Measurements from ENCODE around the gene PRKAG2. TPM values are rescaled to one million over a fixed set of nuclear protein-coding genes. Genes with fewer than 3 reads are reported as not detected.
A peak's percentile ranks its signal among the peaks of the same experiment; 100 is the strongest.

Gene PRKAG2
- total and polyA plus RNA-seq, 8 donors = 19.9 to 302 (median 60.9) TPM

DNA sequence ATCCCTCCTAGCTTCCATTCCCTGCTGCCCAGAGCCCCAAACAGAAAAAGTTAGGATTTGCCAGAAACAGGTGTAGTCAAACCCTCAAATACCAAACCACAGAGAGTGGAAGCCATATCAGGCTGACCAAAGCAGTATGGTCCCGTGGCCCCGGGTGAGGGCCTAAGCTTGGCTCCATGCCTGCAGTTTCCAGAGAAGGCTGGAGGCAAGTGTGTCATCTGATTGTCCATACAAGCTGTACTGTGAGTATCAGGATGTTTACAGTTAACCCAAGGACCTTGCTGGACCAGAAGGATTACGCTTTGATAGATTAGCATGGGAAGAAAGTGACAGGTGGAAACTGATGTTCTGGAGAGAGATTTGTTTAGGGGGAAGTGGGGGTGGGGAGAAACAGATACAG, 96.3 kb downstream of the PRKAG2 start:
- intact Hi-C loops (cut with DNase I; ENCODE audit: low total_unique reads) = loop anchor here (10.0 kb wide), 1 partner anchor 154 kb away; no protein-coding TSS in a partner anchor
- TF ChIP-seq EP300 (IDR thresholded peaks at IDR 0.05) (no peak), POLR2A (IDR thresholded peaks at IDR 0.05) (no peak), POLR2AphosphoS5 (IDR thresholded peaks at IDR 0.05) (no peak)
- TF ChIP-seq, protein P1, sequence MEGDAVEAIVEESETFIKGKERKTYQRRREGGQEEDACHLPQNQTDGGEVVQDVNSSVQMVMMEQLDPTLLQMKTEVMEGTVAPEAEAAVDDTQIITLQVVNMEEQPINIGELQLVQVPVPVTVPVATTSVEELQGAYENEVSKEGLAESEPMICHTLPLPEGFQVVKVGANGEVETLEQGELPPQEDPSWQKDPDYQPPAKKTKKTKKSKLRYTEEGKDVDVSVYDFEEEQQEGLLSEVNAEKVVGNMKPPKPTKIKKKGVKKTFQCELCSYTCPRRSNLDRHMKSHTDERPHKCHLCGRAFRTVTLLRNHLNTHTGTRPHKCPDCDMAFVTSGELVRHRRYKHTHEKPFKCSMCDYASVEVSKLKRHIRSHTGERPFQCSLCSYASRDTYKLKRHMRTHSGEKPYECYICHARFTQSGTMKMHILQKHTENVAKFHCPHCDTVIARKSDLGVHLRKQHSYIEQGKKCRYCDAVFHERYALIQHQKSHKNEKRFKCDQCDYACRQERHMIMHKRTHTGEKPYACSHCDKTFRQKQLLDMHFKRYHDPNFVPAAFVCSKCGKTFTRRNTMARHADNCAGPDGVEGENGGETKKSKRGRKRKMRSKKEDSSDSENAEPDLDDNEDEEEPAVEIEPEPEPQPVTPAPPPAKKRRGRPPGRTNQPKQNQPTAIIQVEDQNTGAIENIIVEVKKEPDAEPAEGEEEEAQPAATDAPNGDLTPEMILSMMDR (IDR thresholded peaks at IDR 0.05) = no peak
- peak in 1 of 2 donors; percentile 43 for DNase-seq
- Histone ChIP-seq H3K36me3 (peaks cover 8 to 50% (median 37%) of the 10 kb centered on the region in 4 donors), H3K4me3 (no peak overlapping the region), H3K27ac (no peak overlapping the region), H3K9me3 (no peaks in the 10 kb centered on the region), H3K27me3 (no peaks in the 10 kb centered on the region), H3K4me1 (peaks cover 7 to 24% (median 14%) of the 10 kb centered on the region in 4 donors)
- 47 to 64% (median 57%) methylated on average over 3 of the region's 3 CpGs for WGBS, 5 donors

DNA sequence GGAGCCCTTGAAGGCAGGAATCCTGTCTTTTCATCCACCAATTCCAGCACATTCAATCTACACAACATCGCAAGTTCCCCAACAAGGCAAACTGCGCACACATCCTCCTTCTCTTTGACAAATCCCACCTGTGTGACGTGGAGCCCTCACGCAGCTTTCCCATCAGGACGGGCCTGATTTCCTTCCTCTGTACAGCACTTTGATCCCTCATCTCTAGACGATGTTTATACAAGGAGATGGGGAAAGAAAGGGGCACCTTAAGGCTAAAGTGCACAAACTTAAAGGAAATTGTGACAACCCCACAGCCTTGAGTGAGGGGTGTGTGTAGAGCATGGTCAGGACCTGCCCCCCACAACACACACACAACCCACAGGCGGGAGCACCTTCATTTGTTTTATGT, 97.2 kb downstream of the PRKAG2 start:
- intact Hi-C loops (cut with DNase I; ENCODE audit: low total_unique reads) = loop anchor here (10.0 kb wide), 1 partner anchor 155 kb away; no protein-coding TSS in a partner anchor
- peaks cover 7 to 24% (median 14%) of the 10 kb centered on the region in 4 donors for H3K4me1 ChIP-seq
- TF ChIP-seq POLR2A (IDR thresholded peaks at IDR 0.05) (no peak), POLR2AphosphoS5 (IDR thresholded peaks at IDR 0.05) (no peak)
- H3K9me3 ChIP-seq = no peaks in the 10 kb centered on the region
- no peaks in the 10 kb centered on the region for H3K27me3 ChIP-seq
- WGBS, 5 donors = 81 to 96% (median 88%) methylated on average over 7 of the region's 7 CpGs
- DNase-seq = no peak
- peaks cover 8 to 40% (median 28%) of the 10 kb centered on the region in 4 donors for H3K36me3 ChIP-seq
- no peak overlapping the region for H3K4me3 ChIP-seq
- no peak overlapping the region for H3K27ac ChIP-seq

DNA sequence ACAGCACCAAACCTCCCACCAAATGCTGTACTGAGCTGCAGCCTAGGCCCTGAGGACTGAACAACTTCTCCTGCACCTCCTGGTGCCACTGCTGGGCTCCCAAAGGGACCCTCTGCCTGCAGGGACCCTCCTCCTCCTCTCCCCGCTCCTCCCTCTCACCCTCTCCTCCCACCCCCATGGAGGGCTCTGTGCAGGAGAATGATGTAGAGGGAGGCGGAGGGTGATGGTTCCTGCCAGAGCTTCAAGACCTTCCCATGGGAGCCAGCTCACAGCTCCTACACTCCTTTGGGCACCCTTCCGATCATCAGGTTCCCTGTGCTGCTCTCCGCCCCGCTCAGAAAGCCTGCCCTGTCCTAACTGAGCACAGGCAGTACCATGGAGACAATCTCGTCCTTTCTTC, 97.7 kb downstream of the PRKAG2 start:
- Histone ChIP-seq H3K4me3 (no peak overlapping the region), H3K27me3 (no peaks in the 10 kb centered on the region), H3K4me1 (peaks cover 7 to 24% (median 14%) of the 10 kb centered on the region in 4 donors), H3K27ac (no peak overlapping the region), H3K36me3 (peaks cover 8 to 40% (median 28%) of the 10 kb centered on the region in 4 donors), H3K9me3 (no peaks in the 10 kb centered on the region)
- TF ChIP-seq POLR2A (IDR thresholded peaks at IDR 0.05) (no peak), EP300 (IDR thresholded peaks at IDR 0.05) (no peak), POLR2AphosphoS5 (IDR thresholded peaks at IDR 0.05) (no peak)
- TF ChIP-seq, protein P1 (IDR thresholded peaks at IDR 0.05) = no peak
- intact Hi-C loops (cut with DNase I; ENCODE audit: low total_unique reads) = no loop called here
- no peak for DNase-seq
- 95 to 100% (median 99%) methylated on average over 6 of the region's 6 CpGs for WGBS, 5 donors

DNA sequence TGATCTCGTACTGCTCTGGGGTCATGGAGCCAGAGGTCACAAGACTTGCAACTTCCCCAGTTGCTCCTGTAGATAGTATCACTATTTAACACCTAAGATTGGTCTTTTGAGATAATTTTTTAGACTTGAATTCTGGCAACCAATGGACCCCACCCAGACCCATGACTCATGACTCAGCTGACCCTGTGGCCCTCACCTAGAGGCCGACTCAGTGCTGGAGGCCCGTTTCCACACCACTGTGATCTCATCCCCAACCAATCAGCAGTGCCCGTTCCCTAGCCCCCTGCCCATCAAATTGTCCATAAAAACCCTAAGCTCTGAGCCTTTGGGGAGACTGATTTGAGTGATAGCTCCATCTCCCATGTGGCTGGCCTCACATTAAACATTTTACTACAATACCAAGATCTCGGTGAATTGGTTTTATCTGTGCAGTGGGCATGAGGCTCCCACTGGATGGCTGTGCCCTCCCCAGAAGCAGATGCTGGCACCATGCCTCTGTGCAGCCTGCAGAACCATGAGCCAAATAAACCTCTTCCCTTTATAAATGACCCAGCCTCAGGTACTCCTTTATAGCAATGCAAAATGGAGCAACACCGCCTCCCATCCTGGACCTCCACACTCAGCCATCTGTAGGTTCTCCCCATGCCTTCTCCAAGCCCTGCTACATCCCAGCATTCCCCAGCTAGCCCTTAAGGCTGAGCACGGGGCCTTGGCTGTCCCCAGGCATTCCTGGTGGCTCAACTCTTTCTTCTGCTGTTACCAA, 98.8 kb downstream of the PRKAG2 start:
- H3K27me3 ChIP-seq = no peaks in the 10 kb centered on the region
- no peaks in the 10 kb centered on the region for H3K9me3 ChIP-seq
- peaks cover 8 to 40% (median 28%) of the 10 kb centered on the region in 4 donors for H3K36me3 ChIP-seq
- intact Hi-C loops (cut with DNase I; ENCODE audit: low total_unique reads) = no loop called here
- 82 to 91% (median 85%) methylated on average over 7 of the region's 7 CpGs for WGBS, 5 donors
- H3K4me1 ChIP-seq = peaks cover 1 to 21% (median 8%) of the 10 kb centered on the region in 4 donors
- H3K27ac ChIP-seq = no peak overlapping the region
- no peak for DNase-seq
- no peak overlapping the region for H3K4me3 ChIP-seq
- TF ChIP-seq EP300 (IDR thresholded peaks at IDR 0.05) (no peak), POLR2A (IDR thresholded peaks at IDR 0.05) (no peak), POLR2AphosphoS5 (IDR thresholded peaks at IDR 0.05) (no peak)
- TF ChIP-seq, protein P1 (IDR thresholded peaks at IDR 0.05) = no peak

DNA sequence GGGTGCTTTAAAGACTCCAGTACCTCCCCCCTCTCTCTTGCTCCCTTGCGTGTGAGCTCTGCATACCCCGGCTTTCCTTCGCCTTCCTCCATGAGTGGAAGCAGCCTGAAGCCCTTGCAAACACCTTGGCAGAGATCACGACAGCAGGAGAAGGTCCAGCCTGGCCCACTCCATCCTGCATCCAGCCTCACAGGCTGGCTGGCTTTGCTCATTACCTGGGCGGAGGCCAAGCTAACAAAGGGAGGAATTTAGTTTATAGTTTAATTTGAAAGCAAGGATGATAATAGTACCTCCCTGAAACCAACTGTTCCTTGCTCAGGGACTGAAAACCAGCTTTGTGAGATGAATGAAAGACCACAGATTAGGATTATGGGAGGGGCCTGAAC, 99.4 kb downstream of the PRKAG2 start:
- DNase-seq = no peak
- peaks cover 0 to 15% (median 2%) of the 10 kb centered on the region in 4 donors for H3K4me1 ChIP-seq
- no peaks in the 10 kb centered on the region for H3K27me3 ChIP-seq
- H3K9me3 ChIP-seq = no peaks in the 10 kb centered on the region
- intact Hi-C loops (cut with DNase I; ENCODE audit: low total_unique reads) = no loop called here
- no peak overlapping the region for H3K4me3 ChIP-seq
- WGBS, 5 donors = 91 to 95% (median 92%) methylated on average over 5 of the region's 5 CpGs
- TF ChIP-seq, protein P1 (IDR thresholded peaks at IDR 0.05) = no peak
- TF ChIP-seq EP300 (IDR thresholded peaks at IDR 0.05) (no peak), POLR2A (IDR thresholded peaks at IDR 0.05) (no peak), POLR2AphosphoS5 (IDR thresholded peaks at IDR 0.05) (no peak)
- peaks cover 8 to 40% (median 28%) of the 10 kb centered on the region in 4 donors for H3K36me3 ChIP-seq
- peak overlapping the region in 1 of 5 donors; percentile 62 for H3K27ac ChIP-seq
